ENCODE data around the gene PANK3. TPM values are rescaled to one million over a fixed set of nuclear protein-coding genes. Genes with fewer than 3 reads are reported as not detected.

PANK3 gene
- total and polyA plus RNA-seq, 10 of the 15 experiments (the other 5 are each of a cell fraction or from before 2014, with no cell fraction given), result 4.7 to 43.7 (median 23.9) TPM

- BruUV-seq (replicated peaks), result no TSS peak
- DNase-seq (ENCODE audit: low read depth, low spot score) (no peak), FAIRE-seq (no peak), ATAC-seq (no peak)
- H3K36me3 ChIP-seq (ENCODE audit: control insufficient read depth in 2 of 2, insufficient read depth in 2 of 2, low read length in 1 of 2), result peaks cover 14 to 64% of the 10 kb centered on the region in 2 experiments
- no peak overlapping the region for H3K27ac ChIP-seq (ENCODE audit: control insufficient read depth, insufficient read depth)
- ChIA-PET RAD21 (ENCODE audit: unreplicated experiment) (no interaction called here), SMC1A (ENCODE audit: uncharacterized antibody, unreplicated experiment) (no interaction called here), CTCF (no interaction called here), POLR2A (no interaction called here)
- TF ChIP-seq CBX5 (IDR thresholded peaks at IDR 0.05; ENCODE audit: low read depth) (peak; percentile 94), TCF7 (IDR thresholded peaks at IDR 0.05; ENCODE audit: borderline replicate concordance) (no peak), RELA (IDR thresholded peaks at IDR 0.05; ENCODE audit: borderline replicate concordance, partially characterized antibody) (no peak)
- H3K9ac ChIP-seq (ENCODE audit: control insufficient read depth, insufficient read depth, low read length), result no peak overlapping the region
- no peak overlapping the region for H3K4me3 ChIP-seq
- WGBS (ENCODE audit: insufficient coverage, insufficient replicate concordance, low lambda C conversion rate, missing lambda C conversion rate), result 98% methylated on average over 2 of the region's 2 CpGs
- H3K4me2 ChIP-seq (ENCODE audit: control insufficient read depth, insufficient read depth), result no peak overlapping the region
- peaks cover 13% of the 10 kb centered on the region; the same call in 2 of the 3 replicates for H3K9me3 ChIP-seq (replicated peaks; ENCODE audit: control insufficient read depth, insufficient read depth, low read length)
- intact Hi-C loops (cut with micrococcal nuclease; ENCODE audit: unreplicated experiment) (no loop called here), in situ Hi-C loops (cut with MboI) (no loop called here)
- H2AFZ ChIP-seq (ENCODE audit: control insufficient read depth, low read depth, low read length), result no peak overlapping the region
- H3K27me3 ChIP-seq (replicated peaks in 1 of 2; ENCODE audit: control insufficient read depth in 2 of 2, insufficient read depth in 2 of 2, low read length in 1 of 2), result no peaks in the 10 kb centered on the region
- no peaks in the 10 kb centered on the region for H4K20me1 ChIP-seq (ENCODE audit: control insufficient read depth, insufficient read depth)
- no peaks in the 10 kb centered on the region for H3K4me1 ChIP-seq (ENCODE audit: control insufficient read depth, insufficient read depth, low read length)
- no peaks in the 10 kb centered on the region for H3K79me2 ChIP-seq (ENCODE audit: control insufficient read depth, insufficient read depth, low read length)
These were observed 65.2 kb downstream of the PANK3 start for GRCh38 chr5:168513861-168514428.

- Histone ChIP-seq H3K27ac (ENCODE audit: control insufficient read depth, insufficient read depth) (no peak overlapping the region), H3K4me2 (ENCODE audit: control insufficient read depth, insufficient read depth) (no peak overlapping the region), H3K9ac (ENCODE audit: control insufficient read depth, insufficient read depth, low read length) (no peak overlapping the region), H3K4me3 (no peak overlapping the region), H3K9me3 (replicated peaks; ENCODE audit: control insufficient read depth, insufficient read depth, low read length) (no peaks in the 10 kb centered on the region), H3K79me2 (ENCODE audit: control insufficient read depth, insufficient read depth, low read length) (no peaks in the 10 kb centered on the region), H2AFZ (ENCODE audit: control insufficient read depth, low read depth, low read length) (no peak overlapping the region), H3K4me1 (ENCODE audit: control insufficient read depth, insufficient read depth, low read length) (no peaks in the 10 kb centered on the region), H3K27me3 (replicated peaks in 1 of 2; ENCODE audit: control insufficient read depth in 2 of 2, insufficient read depth in 2 of 2, low read length in 1 of 2) (no peaks in the 10 kb centered on the region), H4K20me1 (ENCODE audit: control insufficient read depth, insufficient read depth) (no peaks in the 10 kb centered on the region), H3K36me3 (ENCODE audit: control insufficient read depth in 2 of 2, insufficient read depth in 2 of 2, low read length in 1 of 2) (peaks cover 3 to 20% of the 10 kb centered on the region in 2 experiments; a peak in 3 of 4 replicates)
- ChIA-PET SMC1A (ENCODE audit: uncharacterized antibody, unreplicated experiment) (no interaction called here), POLR2A (no interaction called here), RAD21 (ENCODE audit: unreplicated experiment) (no interaction called here), CTCF (no interaction called here)
- intact Hi-C loops (cut with micrococcal nuclease; ENCODE audit: unreplicated experiment), result no loop called here
- ATAC-seq (no peak), DNase-seq (ENCODE audit: low read depth, low spot score) (no peak), FAIRE-seq (no peak)
- no TSS peak for BruUV-seq (replicated peaks)
- in situ Hi-C loops (cut with MboI), result no loop called here
- TF ChIP-seq IRF4 (IDR thresholded peaks at IDR 0.05; ENCODE audit: low read depth, low read length), result no peak
- TF ChIP-seq SIX5 (IDR thresholded peaks at IDR 0.05; ENCODE audit: low read depth, low read length, severe bottlenecking), result no peak
- TF ChIP-seq SP1 (IDR thresholded peaks at IDR 0.05; ENCODE audit: low read depth, low read length), result no peak
- no peak for TF ChIP-seq SREBF1 (IDR thresholded peaks at IDR 0.05; ENCODE audit: low read length)
- no peak for TF ChIP-seq FOS (IDR thresholded peaks at IDR 0.05; ENCODE audit: borderline replicate concordance, extremely low read depth, insufficient read length)
- TF ChIP-seq SRF (IDR thresholded peaks at IDR 0.05; ENCODE audit: low read depth in 2 of 2, low read length in 2 of 2), result no peak
- no peak for TF ChIP-seq SIN3A (IDR thresholded peaks at IDR 0.05; ENCODE audit: low read depth, low read length)
- no peak for TF ChIP-seq STAT1 (conservative IDR thresholded peaks at IDR 0.05)
- WGBS (ENCODE audit: insufficient coverage, insufficient replicate concordance, low lambda C conversion rate, missing lambda C conversion rate), result 99% methylated on average over 6 of the region's 7 CpGs
These were observed 76.5 kb downstream of the PANK3 start for GRCh38 chr5:168502563-168503237.
